Colonic mucosa (tissue), 4 donors: ENCODE data around the gene CGB1. TPM values are rescaled to one million over a fixed set of nuclear protein-coding genes. Genes with fewer than 3 reads are reported as not detected.

ENCODE experiments used
- DNase-seq: peaks from one replicate; pipeline ENCODE4 v3.0.0-alpha.2; 2020
- H3K27ac ChIP-seq: fragments of 200-600 bp; one replicate; pipeline ENCODE4 v1.8.0; 2021
- H3K27me3 ChIP-seq: fragments of 200-600 bp; one replicate; pipeline ENCODE4 v1.8.0; 2021
- H3K36me3 ChIP-seq: fragments of 200-600 bp; one replicate; pipeline ENCODE4 v1.8.0; 2021
- H3K4me1 ChIP-seq: fragments of 200-600 bp; one replicate; pipeline ENCODE4 v1.8.0; 2021; ENCODE audit warnings: mild to moderate bottlenecking
- H3K4me3 ChIP-seq: fragments of 200-600 bp; one replicate; pipeline ENCODE4 v1.8.0; 2021
- H3K9ac ChIP-seq, 2 donors: one replicate each; pipeline ENCODE4 v1.7.0; 2013; ENCODE audit warnings: control low read depth in 2 of 2, low read depth in 2 of 2, low read length in 2 of 2
- H3K9me3 ChIP-seq: fragments of 200-600 bp; one replicate; pipeline ENCODE4 v1.8.0; 2021
- intact Hi-C: fragments of 100-400 bp; cut with DNase I; formaldehyde crosslinking; loops from one replicate; pipeline ENCODE4 v1.14.1; 2022
- total RNA-seq, 2 donors: library from RNA; stranded (reverse); fragmentation: NEBNext Ultra II Directional in 1 of 2; extraction: Animal tissue kit (Norgen Biotek cat#: 25700) in 1 of 2; gene quantifications; one replicate each; pipeline ENCODE4 v1.2.1, GENCODE V29; 2021
- TF ChIP-seq, protein P1 (sequence below): fragments of 200-600 bp; IDR thresholded peaks from one replicate; pipeline ENCODE4 v1.8.0; 2022; ENCODE audit warnings: antibody characterized with exemption, mild to moderate bottlenecking
- donor health status: healthy.
- donor health status: DM: no; HTN: no; CAD: no.
- donor health status: DM: no; HTN: no; CAD: no.

Gene CGB1
- total RNA-seq, 2 donors from 2014 or later, result not detected

DNA sequence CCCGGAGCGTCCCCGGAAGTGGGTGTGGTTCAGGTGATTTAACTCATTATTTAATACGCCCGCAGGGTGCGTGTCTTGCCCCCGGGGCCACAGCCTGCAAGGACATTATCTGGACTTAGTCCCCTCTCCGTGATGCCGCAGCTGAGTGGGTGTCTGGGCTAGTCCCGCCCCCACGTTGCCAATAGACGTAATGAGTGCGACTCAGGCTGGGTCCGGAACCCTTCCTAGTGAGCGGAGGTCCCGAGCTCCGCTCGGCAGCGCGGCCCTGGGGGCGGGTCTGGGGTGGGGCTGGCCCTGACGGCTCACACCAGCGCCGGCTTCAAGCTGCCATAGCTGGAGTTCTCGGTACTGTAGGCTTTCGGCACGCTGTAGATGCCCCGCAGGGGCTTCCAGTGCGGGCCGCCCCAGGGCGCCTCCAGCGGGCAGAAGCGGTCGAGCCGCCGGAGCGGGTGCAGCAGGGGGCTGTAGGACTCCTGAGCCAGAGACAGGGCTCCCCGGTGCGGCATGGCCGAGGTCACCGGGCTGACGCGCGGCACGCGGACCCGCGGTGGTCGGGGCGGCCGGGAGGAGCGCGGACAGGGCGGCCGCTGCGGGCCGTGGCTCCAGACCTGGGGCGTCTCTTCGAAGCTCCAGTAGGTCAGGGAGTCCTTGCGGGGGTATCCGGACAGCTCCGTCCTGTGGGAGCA is 18.9 kb downstream of the CGB1 start:
- H3K9ac ChIP-seq, result peak overlapping the region; percentile 34 to 46
- peak overlapping the region; percentile 31 for H3K4me3 ChIP-seq

DNA sequence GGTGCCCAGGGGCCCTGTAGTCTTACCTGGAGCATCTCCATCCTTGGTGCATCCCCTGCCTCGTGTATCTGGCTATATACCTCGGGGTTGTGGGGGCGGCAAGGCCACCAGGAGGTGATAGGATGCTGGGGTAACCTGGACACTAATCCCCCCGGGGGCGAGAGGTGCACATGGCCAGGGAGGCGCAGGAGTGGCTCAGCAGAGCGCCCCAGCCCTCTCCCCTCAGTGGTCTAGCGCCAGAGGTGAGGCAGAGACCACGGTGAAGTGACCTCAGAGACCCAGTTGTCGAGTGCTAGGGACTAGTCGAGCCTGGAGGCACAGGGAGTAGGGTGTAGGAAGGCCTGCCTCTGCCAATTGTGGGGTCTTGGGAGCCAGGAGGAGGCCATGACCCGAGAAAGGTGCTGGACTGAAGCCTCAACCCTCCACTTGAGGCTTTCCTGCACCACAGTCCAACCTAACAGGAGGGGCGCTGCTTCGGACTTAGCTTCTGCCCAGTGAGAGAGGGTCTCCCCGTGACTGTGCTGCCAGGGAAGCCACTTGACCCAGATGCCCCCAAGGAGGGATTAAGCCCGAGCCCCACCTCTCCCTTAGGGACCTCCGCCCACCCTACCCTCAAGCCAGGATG is 19.5 kb downstream of the CGB1 start, which contains the start of gene LHB:
LHB (minus strand) TSS at position 51 of the 625 bp plus-strand sequence; CDS start at position 41, 10 bp downstream.
- peaks cover 4% of the 10 kb centered on the region for H3K27me3 ChIP-seq
- peaks cover 7% of the 10 kb centered on the region for H3K4me1 ChIP-seq
- intact Hi-C loops, result no loop called here
- DNase-seq, result no peak
- TF ChIP-seq, protein P1, sequence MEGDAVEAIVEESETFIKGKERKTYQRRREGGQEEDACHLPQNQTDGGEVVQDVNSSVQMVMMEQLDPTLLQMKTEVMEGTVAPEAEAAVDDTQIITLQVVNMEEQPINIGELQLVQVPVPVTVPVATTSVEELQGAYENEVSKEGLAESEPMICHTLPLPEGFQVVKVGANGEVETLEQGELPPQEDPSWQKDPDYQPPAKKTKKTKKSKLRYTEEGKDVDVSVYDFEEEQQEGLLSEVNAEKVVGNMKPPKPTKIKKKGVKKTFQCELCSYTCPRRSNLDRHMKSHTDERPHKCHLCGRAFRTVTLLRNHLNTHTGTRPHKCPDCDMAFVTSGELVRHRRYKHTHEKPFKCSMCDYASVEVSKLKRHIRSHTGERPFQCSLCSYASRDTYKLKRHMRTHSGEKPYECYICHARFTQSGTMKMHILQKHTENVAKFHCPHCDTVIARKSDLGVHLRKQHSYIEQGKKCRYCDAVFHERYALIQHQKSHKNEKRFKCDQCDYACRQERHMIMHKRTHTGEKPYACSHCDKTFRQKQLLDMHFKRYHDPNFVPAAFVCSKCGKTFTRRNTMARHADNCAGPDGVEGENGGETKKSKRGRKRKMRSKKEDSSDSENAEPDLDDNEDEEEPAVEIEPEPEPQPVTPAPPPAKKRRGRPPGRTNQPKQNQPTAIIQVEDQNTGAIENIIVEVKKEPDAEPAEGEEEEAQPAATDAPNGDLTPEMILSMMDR, result no peak
- H3K36me3 ChIP-seq, result no peaks in the 10 kb centered on the region
- H3K9me3 ChIP-seq, result no peaks in the 10 kb centered on the region
- no peak within 1 kb of the TSS for H3K27ac ChIP-seq
- H3K4me3 ChIP-seq, result peak within 1 kb of the TSS; percentile 31
- peak within 1 kb of the TSS; percentile 34 to 46 for H3K9ac ChIP-seq

More for the DNA sequence above, 18.9 kb downstream of the CGB1 start:
- TF ChIP-seq, protein P1, result peak; percentile 30
- H3K4me1 ChIP-seq, result peaks cover 7% of the 10 kb centered on the region
- intact Hi-C loops, result no loop called here
- H3K9me3 ChIP-seq, result no peaks in the 10 kb centered on the region
- peak; percentile 43 for DNase-seq
- H3K27ac ChIP-seq, result no peak overlapping the region
- peaks cover 4% of the 10 kb centered on the region for H3K27me3 ChIP-seq
- no peaks in the 10 kb centered on the region for H3K36me3 ChIP-seq

DNA sequence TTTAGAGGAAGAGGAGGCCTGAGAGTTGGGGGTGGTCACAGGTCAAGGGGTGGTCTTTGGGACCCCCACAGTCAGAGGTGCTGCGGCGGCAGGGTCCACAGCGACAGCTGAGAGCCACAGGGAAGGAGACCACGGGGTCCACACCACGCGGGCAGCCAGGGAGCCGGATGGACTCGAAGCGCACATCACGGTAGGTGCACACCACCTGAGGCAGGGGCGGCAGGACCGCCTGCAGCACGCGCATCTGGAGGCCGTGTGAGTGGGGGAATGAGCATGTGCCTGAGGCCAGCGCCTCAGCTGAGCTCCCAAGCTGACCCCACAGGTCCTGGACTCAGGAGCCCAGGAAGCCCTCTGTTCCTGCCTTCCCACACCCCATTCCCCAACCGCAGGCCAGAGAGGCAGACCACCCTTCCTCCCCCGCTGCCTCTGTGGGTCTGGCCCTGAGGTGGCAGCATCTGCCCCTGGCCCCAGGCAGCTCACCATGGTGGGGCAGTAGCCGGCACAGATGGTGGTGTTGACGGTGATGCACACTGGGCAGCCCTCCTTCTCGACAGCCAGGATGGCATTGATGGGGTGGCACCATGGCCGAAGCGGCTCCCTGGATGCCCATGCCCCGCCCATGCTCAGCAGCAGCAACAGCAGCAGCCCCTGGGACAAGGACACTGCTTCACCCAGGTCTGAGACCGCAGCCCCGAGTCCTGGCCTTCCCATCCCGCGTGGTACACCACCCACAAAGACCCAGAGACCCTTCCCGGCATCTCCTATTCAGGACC is 20.4 kb downstream of the CGB1 start:
- Histone ChIP-seq H3K36me3 (no peaks in the 10 kb centered on the region), H3K9me3 (no peaks in the 10 kb centered on the region), H3K4me1 (peaks cover 7% of the 10 kb centered on the region), H3K4me3 (no peak overlapping the region), H3K9ac (no peak overlapping the region), H3K27me3 (peaks cover 4% of the 10 kb centered on the region), H3K27ac (no peak overlapping the region)
- DNase-seq, result no peak
- intact Hi-C loops, result no loop called here
- TF ChIP-seq, protein P1, result no peak

DNA sequence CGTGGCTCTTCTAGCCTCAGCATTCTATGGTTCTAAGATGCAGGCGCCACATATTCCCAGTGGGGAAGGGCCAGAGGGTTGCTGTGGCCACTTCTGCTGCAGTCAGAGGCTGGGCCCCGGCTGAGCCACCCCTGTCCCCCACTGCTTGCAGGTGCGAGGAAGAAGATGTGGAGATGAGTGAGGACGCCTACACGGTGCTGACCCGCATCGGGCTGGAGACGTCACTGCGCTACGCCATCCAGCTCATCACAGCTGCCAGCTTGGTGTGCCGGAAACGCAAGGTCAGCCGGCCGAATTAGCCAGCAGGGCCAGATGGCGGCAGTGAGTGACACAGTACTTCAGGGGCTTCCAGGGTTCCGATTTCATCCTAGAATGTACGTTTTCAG is 21.8 kb downstream of the CGB1 start:
- TF ChIP-seq, protein P1, result no peak
- no peak overlapping the region for H3K4me3 ChIP-seq

DNA sequence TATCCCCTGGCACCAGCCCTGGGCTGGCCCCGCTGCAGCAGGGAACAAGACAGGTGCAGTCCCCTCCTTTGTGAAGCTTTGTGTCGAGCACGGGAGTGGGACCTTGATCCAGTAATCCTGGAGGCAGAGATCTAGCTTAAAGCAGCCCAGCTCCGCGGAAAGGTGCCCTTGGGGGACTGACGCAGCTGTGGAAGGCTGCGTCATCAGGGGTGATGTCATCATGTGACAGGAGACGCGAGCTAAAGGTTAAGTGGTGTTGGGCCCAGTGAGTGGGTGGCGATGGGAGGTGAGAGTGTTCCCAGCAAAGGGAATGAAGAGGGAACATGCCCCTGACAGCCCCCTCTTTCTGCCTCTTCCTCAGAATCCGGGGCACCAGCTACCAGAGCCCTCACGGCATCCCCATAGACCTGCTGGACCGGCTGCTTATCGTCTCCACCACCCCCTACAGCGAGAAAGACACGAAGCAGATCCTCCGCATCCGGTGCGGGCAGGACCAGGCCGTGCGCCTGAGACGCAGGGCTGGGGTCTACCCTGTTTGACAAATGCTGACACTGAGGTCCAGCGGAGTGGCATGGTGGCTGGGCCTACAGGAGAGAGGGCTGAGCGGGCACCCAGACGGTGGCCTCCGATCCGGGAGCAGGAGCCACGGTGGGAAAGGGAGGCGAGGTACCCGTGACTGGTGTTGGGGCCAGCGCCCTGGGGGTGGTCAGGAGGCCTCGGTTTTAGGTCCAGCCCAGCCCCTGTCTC is 22.4 kb downstream of the CGB1 start:
- DNase-seq, result no peak
- peaks cover 7% of the 10 kb centered on the region for H3K4me1 ChIP-seq
- no peak overlapping the region for H3K27ac ChIP-seq
- intact Hi-C loops, result no loop called here
- TF ChIP-seq, protein P1, result no peak
- H3K4me3 ChIP-seq, result no peak overlapping the region
- H3K9me3 ChIP-seq, result no peaks in the 10 kb centered on the region
- H3K36me3 ChIP-seq, result no peaks in the 10 kb centered on the region
- H3K9ac ChIP-seq, result no peak overlapping the region
- no peaks in the 10 kb centered on the region for H3K27me3 ChIP-seq

More for the DNA sequence above, 21.8 kb downstream of the CGB1 start:
- Histone ChIP-seq H3K27ac (no peak overlapping the region), H3K36me3 (no peaks in the 10 kb centered on the region), H3K27me3 (no peaks in the 10 kb centered on the region), H3K9me3 (no peaks in the 10 kb centered on the region), H3K4me1 (peaks cover 7% of the 10 kb centered on the region), H3K9ac (no peak overlapping the region)
- intact Hi-C loops, result no loop called here
- no peak for DNase-seq
